ENCODE measurements around the gene STK25.

STK25 gene

DNA sequence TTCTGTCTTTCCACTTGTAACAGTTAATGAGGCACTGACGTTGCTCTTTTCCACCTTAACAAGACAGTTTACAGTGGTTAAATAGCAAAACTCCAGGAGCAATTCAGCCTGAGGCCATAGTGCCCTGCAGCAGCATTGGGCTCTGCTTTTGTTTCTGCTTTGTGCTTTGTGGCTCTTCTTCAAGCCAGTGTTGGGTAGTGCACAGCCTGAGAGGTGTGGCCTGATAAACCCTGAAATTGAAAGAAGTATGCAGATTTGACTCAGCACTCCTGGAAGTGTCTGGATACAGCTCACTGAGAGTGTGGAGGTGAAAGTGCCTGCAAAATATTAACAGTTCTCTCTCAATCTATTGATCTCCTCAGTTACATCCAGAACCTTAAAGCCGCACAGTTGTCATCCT, 63.0 kb downstream of the STK25 start:
- Histone ChIP-seq H2AFZ (ENCODE audit: low read depth, low read length, severe bottlenecking) (no peak overlapping the region), H3K9me2 (replicated peaks; ENCODE audit: insufficient read depth, low read length) (no peaks in the 10 kb centered on the region), H3K36me3 (ENCODE audit: low read length) (no peaks in the 10 kb centered on the region), H3K4me3 (ENCODE audit: insufficient read depth, low read length, poor library complexity, severe bottlenecking) (no peak overlapping the region), H3K4me2 (ENCODE audit: low read depth, low read length, poor library complexity, severe bottlenecking) (no peak overlapping the region), H3K79me2 (ENCODE audit: insufficient read depth, low read length) (no peaks in the 10 kb centered on the region), H3K9ac (ENCODE audit: low read length) (no peak overlapping the region), H3K9me3 (ENCODE audit: insufficient read depth, low read length) (no peaks in the 10 kb centered on the region), H3K27me3 (ENCODE audit: low read length) (no peaks in the 10 kb centered on the region), H4K20me1 (ENCODE audit: low read depth, low read length) (no peaks in the 10 kb centered on the region), H3K27ac (ENCODE audit: low read depth, low read length) (no peak overlapping the region), H3F3A (ENCODE audit: insufficient read depth) (no peaks in the 10 kb centered on the region)
- no peak for TF ChIP-seq EZH2phosphoT487 (conservative IDR thresholded peaks at IDR 0.05; ENCODE audit: low read length)
- TF ChIP-seq, protein P1, sequence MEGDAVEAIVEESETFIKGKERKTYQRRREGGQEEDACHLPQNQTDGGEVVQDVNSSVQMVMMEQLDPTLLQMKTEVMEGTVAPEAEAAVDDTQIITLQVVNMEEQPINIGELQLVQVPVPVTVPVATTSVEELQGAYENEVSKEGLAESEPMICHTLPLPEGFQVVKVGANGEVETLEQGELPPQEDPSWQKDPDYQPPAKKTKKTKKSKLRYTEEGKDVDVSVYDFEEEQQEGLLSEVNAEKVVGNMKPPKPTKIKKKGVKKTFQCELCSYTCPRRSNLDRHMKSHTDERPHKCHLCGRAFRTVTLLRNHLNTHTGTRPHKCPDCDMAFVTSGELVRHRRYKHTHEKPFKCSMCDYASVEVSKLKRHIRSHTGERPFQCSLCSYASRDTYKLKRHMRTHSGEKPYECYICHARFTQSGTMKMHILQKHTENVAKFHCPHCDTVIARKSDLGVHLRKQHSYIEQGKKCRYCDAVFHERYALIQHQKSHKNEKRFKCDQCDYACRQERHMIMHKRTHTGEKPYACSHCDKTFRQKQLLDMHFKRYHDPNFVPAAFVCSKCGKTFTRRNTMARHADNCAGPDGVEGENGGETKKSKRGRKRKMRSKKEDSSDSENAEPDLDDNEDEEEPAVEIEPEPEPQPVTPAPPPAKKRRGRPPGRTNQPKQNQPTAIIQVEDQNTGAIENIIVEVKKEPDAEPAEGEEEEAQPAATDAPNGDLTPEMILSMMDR (IDR thresholded peaks at IDR 0.05; ENCODE audit: insufficient read depth, low read length, poor library complexity, severe bottlenecking) = no peak

DNA sequence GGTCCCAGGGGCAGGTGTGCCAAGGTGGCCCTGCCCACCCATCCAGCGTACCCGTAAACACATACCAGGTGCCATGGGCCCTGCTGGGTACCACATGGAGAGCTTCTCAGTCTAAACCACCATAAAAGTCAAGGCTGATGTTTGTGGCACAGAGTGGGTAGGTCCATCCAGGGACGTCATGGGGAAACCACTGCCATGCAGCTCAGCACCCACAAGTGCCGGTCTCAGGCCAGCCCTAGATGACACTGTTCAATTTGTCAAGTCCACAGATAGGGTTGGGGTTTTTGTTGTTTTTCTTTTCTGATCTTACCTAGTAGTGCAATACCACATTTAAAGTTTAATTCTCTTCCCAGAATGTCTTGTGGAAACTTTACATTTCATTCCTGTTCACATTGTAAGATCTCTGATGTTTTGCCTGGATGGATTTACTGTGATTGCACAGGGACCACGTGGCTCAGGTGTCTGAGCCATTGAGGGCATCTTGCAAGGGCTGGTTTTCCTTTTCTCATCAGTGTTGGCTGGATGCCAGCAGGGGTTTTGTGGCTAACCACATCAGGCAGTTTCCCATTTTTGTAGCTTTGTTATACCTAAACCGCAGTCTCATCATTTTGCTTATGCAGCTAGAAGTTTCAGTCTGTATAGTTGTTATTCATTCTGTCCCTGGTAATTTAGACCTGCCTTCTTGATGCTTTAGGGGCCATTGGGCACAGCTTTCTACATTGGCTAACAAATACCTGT, 64.7 kb downstream of the STK25 start:
- Histone ChIP-seq H2AFZ (ENCODE audit: low read depth, low read length, severe bottlenecking) (no peak overlapping the region), H3K36me3 (ENCODE audit: low read length) (no peaks in the 10 kb centered on the region), H3F3A (ENCODE audit: insufficient read depth) (no peaks in the 10 kb centered on the region), H3K79me2 (ENCODE audit: insufficient read depth, low read length) (no peaks in the 10 kb centered on the region), H3K9me3 (ENCODE audit: insufficient read depth, low read length) (no peaks in the 10 kb centered on the region), H3K9ac (ENCODE audit: low read length) (no peak overlapping the region), H4K20me1 (ENCODE audit: low read depth, low read length) (no peaks in the 10 kb centered on the region), H3K27ac (ENCODE audit: low read depth, low read length) (no peak overlapping the region), H3K9me2 (replicated peaks; ENCODE audit: insufficient read depth, low read length) (no peaks in the 10 kb centered on the region), H3K4me2 (ENCODE audit: low read depth, low read length, poor library complexity, severe bottlenecking) (no peak overlapping the region), H3K4me3 (ENCODE audit: insufficient read depth, low read length, poor library complexity, severe bottlenecking) (no peak overlapping the region), H3K27me3 (ENCODE audit: low read length) (no peaks in the 10 kb centered on the region)
- TF ChIP-seq EZH2phosphoT487 (conservative IDR thresholded peaks at IDR 0.05; ENCODE audit: low read length) = no peak
- TF ChIP-seq, protein P1 (IDR thresholded peaks at IDR 0.05; ENCODE audit: insufficient read depth, low read length, poor library complexity, severe bottlenecking) = no peak
